ENCODE measurements around the gene SORCS2. TPM values are rescaled to one million over a fixed set of nuclear protein-coding genes. Genes with fewer than 3 reads are reported as not detected.

The SORCS2 gene
- total RNA-seq, 2 donors from 2014 or later = 1.5 to 1.7 TPM

GRCh38 chr4:7206385-7206784, 14.0 kb downstream of the SORCS2 start:
- Histone ChIP-seq H3K36me3 (no peaks in the 10 kb centered on the region), H3K4me3 (no peak overlapping the region), H3K27me3 (no peaks in the 10 kb centered on the region), H3K9me3 (no peaks in the 10 kb centered on the region), H3K27ac (peak overlapping the region; percentile 85 to 87), H3K4me1 (peaks cover 0 to 27% of the 10 kb centered on the region in 2 donors)
- DNase-seq (ENCODE audit: low spot score) = peak; percentile 71
- no peak for TF ChIP-seq CTCF (IDR thresholded peaks at IDR 0.05)

- H3K4me1 ChIP-seq = peaks cover 0 to 27% of the 10 kb centered on the region in 2 donors
- H3K4me3 ChIP-seq = no peak overlapping the region
- H3K36me3 ChIP-seq = no peaks in the 10 kb centered on the region
- peak overlapping the region; percentile 85 to 87 for H3K27ac ChIP-seq
- TF ChIP-seq CTCF (IDR thresholded peaks at IDR 0.05) = no peak
- DNase-seq (ENCODE audit: low spot score) = peak; percentile 83
- no peaks in the 10 kb centered on the region for H3K27me3 ChIP-seq
- no peaks in the 10 kb centered on the region for H3K9me3 ChIP-seq
These were observed 14.7 kb downstream of the SORCS2 start for GRCh38 chr4:7206911-7207567.

- Histone ChIP-seq H3K4me1 (peaks cover 0 to 27% of the 10 kb centered on the region in 2 donors), H3K9me3 (no peaks in the 10 kb centered on the region), H3K4me3 (no peak overlapping the region), H3K36me3 (no peaks in the 10 kb centered on the region), H3K27ac (peak overlapping the region; percentile 85 to 87), H3K27me3 (no peaks in the 10 kb centered on the region)
- no peak for TF ChIP-seq CTCF (IDR thresholded peaks at IDR 0.05)
- peak; percentile 60 for DNase-seq (ENCODE audit: low spot score)
These were observed 15.4 kb downstream of the SORCS2 start for GRCh38 chr4:7207628-7208231.

GRCh38 chr4:7208509-7209451, 16.4 kb downstream of the SORCS2 start:
- no peaks in the 10 kb centered on the region for H3K36me3 ChIP-seq
- H3K4me3 ChIP-seq = no peak overlapping the region
- H3K27me3 ChIP-seq = no peaks in the 10 kb centered on the region
- no peak for DNase-seq (ENCODE audit: low spot score)
- H3K4me1 ChIP-seq = peaks cover 0 to 27% of the 10 kb centered on the region in 2 donors
- no peak overlapping the region for H3K27ac ChIP-seq
- no peak for TF ChIP-seq CTCF (IDR thresholded peaks at IDR 0.05)
- peaks cover 0 to under 1% of the 10 kb centered on the region in 2 donors for H3K9me3 ChIP-seq

- no peak overlapping the region for H3K27ac ChIP-seq
- no peaks in the 10 kb centered on the region for H3K27me3 ChIP-seq
- no peak overlapping the region for H3K4me3 ChIP-seq
- no peak for TF ChIP-seq CTCF (IDR thresholded peaks at IDR 0.05)
- peaks cover 0 to 27% of the 10 kb centered on the region in 2 donors for H3K4me1 ChIP-seq
- no peak for DNase-seq (ENCODE audit: low spot score)
- H3K36me3 ChIP-seq = no peaks in the 10 kb centered on the region
- peaks cover 0 to 8% of the 10 kb centered on the region in 2 donors for H3K9me3 ChIP-seq
These were observed 17.4 kb downstream of the SORCS2 start for GRCh38 chr4:7209699-7210098.
